ENCODE measurements around the gene BAMBI.

BAMBI gene

DNA sequence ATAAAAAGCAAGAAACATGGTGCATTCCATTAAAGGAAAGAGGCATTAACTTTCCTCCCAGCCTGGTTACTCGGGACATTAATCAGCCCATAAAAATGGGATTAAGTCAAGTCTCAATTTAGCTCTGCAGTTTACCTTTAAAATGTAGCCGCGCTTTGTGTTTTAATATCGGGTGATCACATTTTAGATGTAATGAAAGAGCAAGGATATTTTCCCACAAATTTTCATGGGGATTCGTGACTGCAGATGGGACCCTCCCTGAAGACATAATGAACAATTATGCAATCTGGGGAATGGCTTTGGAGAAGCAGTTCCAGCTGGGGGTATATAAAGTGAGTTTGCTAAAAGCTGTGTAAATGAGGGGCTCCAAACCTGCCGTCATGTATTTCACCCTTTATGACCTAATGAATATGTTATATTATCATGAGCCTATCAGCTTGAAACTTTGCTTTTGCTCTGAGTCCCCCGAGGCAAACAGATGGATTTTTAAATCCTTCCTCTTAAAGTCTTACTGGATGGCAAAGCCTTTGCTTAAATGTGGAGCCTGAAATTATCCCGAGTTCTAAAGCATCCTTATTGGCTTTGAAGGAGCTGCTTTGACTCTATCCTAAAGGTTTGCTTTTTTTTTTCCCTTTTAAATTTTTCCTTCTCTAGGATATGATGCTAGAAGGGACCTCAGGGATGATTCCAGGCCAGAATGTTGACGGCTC, 31.8 kb downstream of the BAMBI start:
- no peak for DNase-seq

DNA sequence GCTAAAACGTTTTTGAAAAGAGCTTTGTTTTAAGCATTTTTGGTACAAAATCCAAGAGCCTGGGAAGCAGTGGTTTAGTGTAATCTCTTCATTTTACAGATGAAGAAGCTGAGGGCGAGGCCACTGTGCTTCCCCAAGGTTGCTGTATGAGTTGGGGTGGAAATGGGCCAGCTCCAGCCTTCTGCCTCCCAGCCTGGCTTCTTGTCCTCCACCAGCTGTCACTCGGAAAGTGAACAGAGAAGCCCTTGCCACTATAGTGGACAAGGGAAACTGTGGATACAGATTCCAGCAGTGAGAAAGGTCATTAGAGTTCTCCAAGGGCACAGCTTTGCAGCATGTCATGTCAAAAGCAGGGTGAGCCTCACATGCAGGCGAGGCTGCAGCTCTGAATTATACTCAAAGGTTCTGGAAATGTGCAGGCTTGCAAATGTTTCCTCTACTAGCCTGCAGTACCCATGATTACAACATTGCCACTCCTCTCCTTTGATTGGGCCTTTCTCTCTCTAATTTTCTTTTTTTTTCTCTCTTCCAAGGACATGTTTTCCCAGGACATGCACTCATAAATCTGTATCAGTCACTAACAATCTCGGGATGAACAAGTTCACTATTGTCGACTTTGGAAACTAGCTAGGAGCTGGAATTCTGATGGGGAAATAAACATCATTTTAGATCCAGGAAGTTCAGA, 33.0 kb downstream of the BAMBI start:
- no peak for DNase-seq

DNA sequence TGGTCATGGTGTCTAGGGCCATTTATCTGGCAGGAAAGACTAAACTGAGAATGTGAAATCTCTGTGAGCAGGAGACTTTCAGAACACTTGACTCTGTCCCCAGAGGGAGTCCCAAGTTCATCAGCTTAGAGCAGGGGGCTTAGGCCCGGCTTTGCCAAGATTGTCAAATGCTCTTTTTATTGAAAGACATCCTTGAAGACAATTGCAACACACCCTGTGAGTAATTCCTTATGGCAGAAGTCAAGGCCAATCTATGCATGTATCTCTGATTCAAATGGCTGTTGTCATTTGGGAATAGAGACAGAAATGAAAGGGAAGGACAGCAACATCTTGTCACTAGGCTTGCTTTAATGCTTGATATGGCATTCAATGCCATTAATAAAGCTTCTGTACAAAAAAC, 33.7 kb downstream of the BAMBI start:
- no peak for DNase-seq

DNA sequence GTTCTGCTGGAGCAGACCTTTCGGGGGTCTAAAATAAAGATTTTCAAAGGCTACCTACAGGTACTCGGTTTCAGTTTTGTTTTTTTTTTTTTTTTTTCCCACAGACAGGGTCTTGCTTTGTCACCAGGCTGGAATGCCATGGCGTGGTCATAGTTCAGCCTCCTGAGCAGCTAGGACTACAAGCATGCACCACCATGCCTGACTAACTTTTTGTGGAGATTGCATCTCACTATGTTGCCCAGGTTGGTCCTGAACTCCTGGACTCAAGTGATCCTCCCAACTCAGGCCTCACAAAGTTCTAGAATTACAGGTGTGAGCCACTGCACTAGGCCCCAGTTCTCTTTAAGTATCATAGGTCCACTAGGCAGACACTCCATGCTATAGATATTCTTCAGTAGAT, 34.5 kb downstream of the BAMBI start:
- DNase-seq = no peak

DNA sequence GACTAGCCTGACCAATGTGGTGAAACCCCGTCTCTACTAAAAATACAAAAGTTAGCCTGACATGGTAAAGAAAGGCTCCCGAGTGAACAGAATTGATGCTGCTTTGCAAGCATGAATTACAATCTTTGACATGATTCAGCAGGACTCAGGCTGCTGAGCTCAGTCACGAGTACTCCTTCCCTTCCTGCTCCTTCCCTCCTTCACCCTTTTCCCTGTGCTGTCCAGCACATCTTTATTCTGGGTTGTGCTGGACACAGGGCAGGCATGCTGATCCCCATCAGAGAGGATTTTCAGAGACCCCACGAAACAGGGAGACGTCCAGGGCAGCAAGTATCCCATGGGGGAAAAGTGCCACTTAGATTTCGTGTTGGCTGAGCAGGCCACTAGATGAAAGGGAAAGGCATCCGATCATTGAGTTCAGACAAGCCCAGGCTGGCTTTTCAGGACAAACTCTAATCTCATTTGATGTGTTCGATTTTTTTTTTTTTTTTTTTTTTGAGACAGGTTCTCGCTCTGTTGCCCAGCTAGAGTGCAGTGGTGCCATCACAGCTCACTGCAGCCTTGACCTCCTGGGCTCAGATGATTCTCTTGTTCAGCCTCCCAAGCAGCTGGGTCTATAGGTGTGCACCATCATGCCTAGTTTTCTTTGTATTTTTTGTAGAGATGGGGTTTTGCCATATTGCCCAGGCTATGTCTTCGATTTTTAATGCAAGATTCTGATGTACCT, 36.5 kb downstream of the BAMBI start:
- no peak for DNase-seq

DNA sequence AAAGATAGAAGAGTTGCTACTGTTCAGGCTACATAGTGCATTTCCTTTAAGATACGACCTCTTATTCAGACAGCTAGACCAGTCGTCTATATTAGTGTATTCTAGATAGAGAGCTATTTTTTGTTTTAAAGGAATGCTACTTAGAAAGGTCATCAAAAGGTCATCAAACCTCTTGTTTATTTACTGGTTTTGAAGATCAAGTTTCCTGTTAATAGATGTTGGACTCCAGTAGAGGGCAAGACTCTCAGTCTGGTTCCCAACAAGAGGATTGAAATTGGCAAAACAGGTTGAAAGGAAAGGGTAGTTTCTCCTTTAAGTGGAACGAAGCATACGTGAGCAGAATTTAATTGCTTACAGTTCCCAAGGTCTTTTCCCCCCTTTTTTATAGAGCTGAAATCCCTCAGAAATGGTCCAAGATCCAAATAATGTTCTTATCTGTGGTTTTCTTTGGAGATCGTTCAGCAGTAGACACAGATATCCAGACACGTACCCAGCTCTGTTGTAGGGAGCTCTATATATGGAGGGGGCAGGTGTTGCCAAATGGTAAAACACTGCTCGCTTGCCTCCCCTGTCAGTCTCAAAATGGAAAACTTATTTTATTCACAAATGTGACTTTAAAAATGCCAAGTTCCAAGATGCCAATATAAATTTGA, 37.2 kb downstream of the BAMBI start:
- no peak for DNase-seq

DNA sequence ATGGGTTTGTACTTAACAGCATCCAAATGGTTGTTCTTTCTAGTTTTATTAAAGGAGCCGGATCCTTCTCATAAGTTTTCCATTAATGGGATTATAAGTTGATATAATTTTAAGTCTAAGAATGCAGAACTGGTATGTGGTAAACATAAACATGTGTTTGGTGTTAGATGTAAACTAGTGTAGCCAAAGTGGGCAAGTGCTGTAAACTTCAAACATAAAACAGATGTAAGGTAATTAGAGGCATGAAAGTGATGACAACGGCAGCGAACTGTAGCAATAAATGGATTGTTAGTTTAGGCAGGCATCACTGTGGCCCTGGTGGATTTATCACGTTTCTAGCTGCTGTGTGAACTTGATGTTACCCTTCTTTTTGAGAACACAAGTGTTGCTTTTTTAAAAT, 37.9 kb downstream of the BAMBI start:
- DNase-seq = no peak

DNA sequence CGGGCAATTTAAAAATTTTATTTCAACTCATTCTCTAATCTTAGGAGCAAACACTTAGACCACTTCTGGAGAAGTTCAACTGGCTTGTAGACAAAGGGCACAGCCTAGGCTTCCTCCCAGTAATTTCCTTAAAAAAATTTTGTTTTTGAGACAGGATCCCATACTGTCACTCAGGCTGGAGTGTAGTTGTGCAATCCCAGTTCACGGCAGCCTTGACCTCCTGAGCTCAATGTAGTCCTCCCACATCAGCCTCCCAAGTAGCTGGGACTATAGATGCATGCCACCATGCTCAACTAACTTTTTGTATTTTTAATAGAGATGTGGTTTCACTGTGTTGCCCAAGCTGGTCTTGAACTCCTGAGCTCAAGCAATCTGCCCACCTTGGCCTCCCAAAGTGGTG, 38.4 kb downstream of the BAMBI start:
- no peak for DNase-seq

DNA sequence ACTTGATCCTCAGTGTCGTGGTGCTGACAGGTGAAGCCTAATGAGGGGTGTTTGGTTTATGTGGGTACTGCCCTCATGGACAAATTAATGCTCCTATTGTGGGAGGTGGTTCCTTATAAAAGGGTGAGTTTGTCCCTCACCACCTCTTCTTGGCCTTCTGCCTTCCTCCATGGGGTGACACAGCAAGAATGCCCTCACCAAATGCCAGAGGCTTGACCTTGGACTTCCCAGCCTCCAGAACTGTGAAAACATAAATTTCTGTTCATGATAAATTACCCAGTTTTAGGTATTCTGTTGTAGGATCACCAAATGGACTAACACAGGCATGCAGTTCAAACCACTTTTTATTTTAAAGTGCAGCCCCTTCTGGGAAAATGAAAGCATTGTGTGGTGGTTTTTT, 39.4 kb downstream of the BAMBI start:
- no peak for DNase-seq

DNA sequence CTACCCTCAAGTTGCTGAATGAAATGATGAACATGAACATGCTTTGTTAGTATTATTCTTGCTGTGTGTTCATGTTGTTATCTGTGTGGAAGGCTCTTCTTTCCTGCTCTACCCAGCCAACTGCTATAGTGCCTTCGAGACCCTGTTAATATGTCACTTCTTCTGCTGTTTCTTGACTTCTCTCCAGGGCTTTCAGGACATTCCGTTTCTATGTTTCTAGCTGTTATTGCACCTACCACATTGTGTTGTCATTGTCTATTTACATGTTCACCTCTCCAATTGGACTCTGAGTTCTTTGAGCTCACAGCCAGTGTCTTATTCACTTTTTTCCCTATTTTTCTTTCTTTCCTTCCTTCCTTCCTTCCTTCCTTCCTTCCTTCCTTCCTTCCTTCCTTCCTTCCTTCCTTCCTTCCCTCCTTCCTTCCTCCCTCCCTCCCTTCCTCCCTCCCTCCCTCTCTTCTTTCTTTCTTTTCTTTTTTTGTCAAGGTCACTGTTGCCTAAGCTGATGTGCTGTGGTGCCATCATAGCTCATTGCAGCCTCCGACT, 40.4 kb downstream of the BAMBI start:
- no peak for DNase-seq

DNA sequence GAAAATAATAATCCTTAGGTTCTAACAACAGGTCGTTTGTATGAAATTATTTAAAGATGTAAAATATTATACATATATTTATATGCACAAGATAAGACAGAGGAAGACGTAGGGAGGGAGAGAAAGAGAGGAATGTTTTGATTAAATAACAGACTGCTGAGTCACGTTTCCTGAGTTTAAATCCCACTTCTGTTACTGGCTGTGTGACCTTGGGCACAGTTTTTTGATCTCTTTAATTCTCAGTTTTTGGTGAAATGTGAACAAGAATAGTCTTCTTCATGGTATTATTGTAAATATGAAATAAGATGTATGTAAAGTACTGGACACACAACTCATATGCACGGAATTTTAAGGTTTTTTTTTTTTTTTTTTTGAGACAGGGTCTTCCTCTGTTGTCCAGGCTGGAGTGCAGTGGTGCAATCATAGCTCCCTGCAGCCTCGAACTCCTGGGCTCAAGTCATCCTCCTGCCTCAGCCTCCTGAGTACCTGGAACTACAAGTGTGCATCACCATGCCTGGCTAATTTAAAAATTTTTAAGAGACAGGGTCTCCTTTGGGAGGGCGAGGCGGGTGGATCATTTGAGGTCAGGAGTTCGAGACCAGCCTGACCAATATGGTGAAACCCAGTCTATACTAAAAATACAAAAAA, 42.6 kb downstream of the BAMBI start:
- no peak for DNase-seq

DNA sequence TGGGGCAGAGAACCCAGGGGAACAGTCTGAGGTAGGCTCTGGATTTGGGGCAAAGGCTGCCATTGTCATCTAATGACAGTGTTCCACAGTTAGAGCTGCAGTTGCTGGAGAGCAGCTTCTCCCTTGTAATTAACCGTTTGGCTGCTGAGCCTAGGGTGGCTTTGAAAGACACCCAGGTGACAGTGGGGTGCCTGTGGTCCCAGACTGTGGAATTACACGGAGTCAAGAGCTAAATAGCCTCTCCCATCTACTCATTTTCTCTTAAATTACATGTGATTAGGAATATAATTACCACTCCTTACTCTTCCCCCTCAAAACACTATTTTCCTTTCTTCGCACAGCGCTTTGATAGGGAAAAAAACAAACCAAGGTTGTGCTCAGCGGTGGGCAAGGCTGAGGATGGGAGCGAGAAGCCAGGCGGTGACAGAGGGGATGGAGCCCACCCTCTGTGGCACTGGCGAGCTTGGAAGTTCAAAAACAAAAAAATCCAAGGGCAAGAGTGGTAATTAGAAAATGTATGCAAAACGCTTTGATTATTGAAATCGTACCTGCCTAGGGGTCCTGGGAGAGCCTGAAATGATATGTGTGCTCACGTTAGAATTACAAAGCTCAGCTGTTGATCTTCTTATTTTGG, 44.1 kb downstream of the BAMBI start:
- no peak for DNase-seq

DNA sequence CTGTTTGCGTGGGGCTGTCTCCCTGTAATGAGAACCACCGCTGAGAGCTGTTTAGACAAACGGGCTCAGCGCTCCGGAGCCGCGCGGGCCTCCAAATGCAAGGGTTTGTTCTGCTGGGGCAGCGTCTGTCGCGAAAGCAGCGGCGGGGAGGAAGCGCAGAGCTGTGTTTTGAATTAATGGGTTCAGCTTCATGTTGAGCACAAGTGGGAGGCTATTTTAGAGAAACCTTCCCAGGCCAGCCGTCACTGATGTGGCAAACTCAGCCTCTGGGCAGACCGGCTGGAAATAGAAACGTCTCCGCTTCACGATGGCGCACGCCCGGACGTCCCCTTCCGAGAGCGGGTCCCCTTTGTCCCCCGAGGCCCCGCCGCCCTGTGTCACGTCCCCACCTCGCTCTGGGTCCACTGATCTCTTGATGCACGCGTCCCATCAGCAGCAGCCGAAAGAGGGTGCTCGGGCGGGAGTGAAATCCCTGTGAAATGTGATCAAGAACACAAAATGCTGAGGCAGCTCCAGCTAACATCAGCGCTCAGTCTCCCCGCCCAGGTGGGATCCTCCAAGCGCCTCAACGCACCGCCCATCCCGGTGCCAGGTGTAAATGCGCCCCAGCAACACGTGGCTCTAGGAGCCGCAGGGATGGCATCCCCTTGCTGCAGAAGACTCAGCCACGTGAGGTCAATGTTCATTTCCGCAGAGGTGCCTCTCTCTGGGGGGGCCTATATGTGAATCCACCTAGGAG, 44.9 kb downstream of the BAMBI start:
- DNase-seq = peak; percentile 13

DNA sequence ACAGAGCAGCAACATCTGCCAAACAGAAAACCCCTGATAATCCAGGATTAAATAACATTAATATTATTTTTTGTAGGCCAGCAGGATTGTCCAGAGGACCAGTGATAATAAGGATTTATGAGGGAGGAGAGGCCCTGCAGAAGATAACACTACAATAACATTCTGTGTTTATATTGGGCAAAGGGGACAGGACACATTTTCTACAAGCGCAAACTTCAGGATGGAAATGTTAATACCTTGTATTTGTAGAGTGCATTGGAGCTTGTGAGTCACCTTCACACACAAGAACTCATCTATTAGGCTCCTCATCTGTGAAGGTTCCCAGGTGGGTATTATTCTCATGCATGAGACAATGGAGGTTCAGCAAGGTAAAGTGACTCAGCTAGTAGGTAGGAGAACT, 51.0 kb downstream of the BAMBI start:
- DNase-seq = no peak

DNA sequence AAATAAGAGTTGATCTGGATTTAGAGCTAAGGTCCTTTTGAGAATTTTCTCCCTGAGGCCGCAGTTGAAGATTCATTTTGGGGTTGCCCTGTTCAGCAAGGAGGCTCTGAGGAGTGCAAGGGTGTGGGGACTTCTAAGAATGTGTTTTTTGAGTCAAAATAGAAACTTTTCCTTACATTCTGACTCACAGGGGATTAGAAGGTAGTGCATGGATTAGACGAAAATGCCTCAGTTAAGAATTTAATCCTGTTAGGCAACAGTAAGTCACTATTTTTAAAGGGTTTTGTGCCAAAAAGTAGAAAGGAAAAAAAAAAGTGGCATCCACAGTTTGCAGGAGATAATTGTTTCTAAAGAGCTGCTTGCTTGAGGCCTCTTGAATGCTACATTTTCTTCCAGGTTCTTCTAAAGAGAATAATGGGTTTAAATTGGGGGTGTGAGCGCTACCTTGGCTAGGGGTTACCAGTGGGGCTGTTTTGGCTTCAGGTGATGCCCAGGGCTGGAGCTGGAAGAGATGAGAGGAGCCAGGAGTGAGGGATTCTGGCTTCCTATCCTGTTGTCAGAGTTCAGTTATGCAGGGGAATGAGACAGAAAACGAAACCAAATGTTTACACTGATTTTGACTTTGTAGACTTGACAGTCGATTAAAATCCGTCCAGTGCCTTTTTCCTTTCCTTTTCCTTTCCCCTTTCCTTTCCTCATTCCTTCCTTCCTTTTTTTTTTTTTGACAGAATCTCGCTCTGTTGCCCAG, 52.9 kb downstream of the BAMBI start:
- no peak for DNase-seq

DNA sequence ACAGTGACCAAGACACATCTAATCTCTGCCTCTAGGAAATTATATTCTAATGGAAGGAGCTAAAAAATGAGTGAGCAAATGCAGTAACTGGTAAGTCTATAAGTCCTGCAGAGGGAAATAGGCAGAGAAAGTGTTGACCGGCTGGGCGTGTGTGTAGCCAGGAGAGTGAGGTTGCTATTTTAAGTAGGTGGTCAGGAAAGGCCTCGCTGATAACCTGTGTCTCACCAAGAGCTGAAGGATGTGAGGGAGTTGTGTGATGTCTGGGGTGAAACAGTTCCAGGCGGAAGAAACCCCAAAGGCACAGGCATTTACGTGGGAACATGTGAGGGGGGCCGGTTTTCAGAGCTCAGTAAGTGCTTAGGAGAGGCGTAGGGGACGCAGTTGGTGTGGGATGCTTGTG, 54.8 kb downstream of the BAMBI start:
- DNase-seq = no peak
